ENCODE results near the gene MTX2.
"Not testable (repeated sequence)": the region's sequence is repeated elsewhere in the genome, so short reads cannot be mapped to it uniquely, and the experiment has no call there.

MTX2 gene

DNA sequence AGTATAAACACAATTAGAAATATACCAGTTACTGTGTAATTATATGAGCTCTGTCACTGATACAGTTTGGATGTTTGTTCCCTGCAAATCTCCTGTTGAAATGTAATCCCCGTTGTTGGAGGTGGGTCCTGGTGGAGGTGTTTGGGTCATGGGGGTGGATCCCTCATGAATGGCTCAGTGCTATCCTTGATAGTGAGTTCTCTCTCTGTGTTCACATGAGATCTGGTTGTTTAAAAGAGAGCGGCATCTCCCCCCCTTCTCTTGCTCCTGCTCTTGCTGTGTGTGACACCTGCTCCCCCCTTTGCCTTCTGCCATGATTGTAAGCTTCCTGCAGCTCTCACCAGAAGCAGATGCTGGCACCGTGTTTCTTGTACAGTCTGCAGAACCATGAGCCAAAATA is 24.1 kb downstream of the MTX2 start:
- DNase-seq (ENCODE audit: low read depth in 2 of 2) = no peak
- TF ChIP-seq, protein P1, sequence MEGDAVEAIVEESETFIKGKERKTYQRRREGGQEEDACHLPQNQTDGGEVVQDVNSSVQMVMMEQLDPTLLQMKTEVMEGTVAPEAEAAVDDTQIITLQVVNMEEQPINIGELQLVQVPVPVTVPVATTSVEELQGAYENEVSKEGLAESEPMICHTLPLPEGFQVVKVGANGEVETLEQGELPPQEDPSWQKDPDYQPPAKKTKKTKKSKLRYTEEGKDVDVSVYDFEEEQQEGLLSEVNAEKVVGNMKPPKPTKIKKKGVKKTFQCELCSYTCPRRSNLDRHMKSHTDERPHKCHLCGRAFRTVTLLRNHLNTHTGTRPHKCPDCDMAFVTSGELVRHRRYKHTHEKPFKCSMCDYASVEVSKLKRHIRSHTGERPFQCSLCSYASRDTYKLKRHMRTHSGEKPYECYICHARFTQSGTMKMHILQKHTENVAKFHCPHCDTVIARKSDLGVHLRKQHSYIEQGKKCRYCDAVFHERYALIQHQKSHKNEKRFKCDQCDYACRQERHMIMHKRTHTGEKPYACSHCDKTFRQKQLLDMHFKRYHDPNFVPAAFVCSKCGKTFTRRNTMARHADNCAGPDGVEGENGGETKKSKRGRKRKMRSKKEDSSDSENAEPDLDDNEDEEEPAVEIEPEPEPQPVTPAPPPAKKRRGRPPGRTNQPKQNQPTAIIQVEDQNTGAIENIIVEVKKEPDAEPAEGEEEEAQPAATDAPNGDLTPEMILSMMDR (IDR thresholded peaks at IDR 0.05; ENCODE audit: low read depth, low read length) = no peak

DNA sequence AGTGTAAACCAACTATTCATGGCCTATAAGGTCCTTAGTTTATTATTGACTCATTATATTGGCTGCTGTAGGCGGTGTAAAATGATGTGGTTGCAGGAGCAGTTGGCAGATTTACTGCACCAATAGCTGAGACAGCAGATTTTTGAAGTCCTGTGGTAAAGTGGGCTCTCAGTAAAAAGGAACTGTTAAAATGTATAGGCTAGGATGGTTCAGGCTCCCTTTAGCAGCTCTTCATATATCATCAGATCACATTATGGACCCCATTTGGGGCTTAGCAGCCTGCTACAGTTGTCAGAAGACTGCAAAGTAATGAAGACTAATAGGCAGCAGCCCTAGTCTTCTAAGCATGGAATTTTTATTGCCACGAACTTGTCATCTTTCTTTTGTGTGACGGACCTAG is 27.8 kb downstream of the MTX2 start:
- no peak for DNase-seq (ENCODE audit: low read depth in 2 of 2)
- TF ChIP-seq, protein P1 (IDR thresholded peaks at IDR 0.05; ENCODE audit: low read depth, low read length) = no peak
- H3K4me3 ChIP-seq (replicated peaks in 1 of 2; ENCODE audit: low read depth in 2 of 2, low read length in 2 of 2) = no peak overlapping the region

More for the DNA sequence above, 24.1 kb downstream of the MTX2 start:
- no peak overlapping the region for H3K4me3 ChIP-seq (replicated peaks in 1 of 2; ENCODE audit: low read depth in 2 of 2, low read length in 2 of 2)

DNA sequence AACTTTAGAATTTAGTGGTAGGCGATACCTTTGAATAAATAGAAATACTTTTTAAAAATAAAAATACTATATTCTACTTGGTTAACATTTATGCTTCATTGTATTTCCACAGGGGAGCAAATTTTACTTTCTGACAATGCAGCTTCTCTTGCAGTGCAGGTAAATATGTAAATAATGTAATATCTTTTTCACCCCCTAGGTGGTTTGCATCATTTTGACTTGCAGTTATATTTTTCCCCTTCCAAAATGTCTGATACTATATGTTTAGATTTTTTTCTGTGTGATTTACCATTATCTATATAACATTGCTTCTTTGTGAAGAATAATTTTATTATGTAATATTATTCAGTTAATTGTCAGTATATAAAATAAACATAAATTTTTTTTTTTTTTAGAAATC is 28.5 kb downstream of the MTX2 start:
- no peak for DNase-seq (ENCODE audit: low read depth in 2 of 2)
- TF ChIP-seq, protein P1 (IDR thresholded peaks at IDR 0.05; ENCODE audit: low read depth, low read length) = no peak

GRCh38 chr2:176306020-176306419 is 36.8 kb downstream of the MTX2 start:
- DNase-seq (ENCODE audit: low read depth in 2 of 2); H3K4me3 ChIP-seq (replicated peaks in 1 of 2; ENCODE audit: low read depth in 2 of 2, low read length in 2 of 2): not testable (repeated sequence)

More for the DNA sequence above, 28.5 kb downstream of the MTX2 start:
- no peak overlapping the region for H3K4me3 ChIP-seq (replicated peaks in 1 of 2; ENCODE audit: low read depth in 2 of 2, low read length in 2 of 2)

- peak in 1 of 2 donors; percentile 13 for DNase-seq (ENCODE audit: low read depth in 2 of 2)
- H3K4me3 ChIP-seq (replicated peaks in 1 of 2; ENCODE audit: low read depth in 2 of 2, low read length in 2 of 2) = no peak overlapping the region
- TF ChIP-seq, protein P1 (IDR thresholded peaks at IDR 0.05; ENCODE audit: low read depth, low read length) = no peak
Observed at GRCh38 chr2:176317199-176317598, 48.0 kb downstream of the MTX2 start.

- TF ChIP-seq, protein P1 (IDR thresholded peaks at IDR 0.05; ENCODE audit: low read depth, low read length) = no peak
- DNase-seq (ENCODE audit: low read depth in 2 of 2) = no peak
- no peak overlapping the region for H3K4me3 ChIP-seq (replicated peaks in 1 of 2; ENCODE audit: low read depth in 2 of 2, low read length in 2 of 2)
Observed at GRCh38 chr2:176317623-176318065, 48.4 kb downstream of the MTX2 start.

DNA sequence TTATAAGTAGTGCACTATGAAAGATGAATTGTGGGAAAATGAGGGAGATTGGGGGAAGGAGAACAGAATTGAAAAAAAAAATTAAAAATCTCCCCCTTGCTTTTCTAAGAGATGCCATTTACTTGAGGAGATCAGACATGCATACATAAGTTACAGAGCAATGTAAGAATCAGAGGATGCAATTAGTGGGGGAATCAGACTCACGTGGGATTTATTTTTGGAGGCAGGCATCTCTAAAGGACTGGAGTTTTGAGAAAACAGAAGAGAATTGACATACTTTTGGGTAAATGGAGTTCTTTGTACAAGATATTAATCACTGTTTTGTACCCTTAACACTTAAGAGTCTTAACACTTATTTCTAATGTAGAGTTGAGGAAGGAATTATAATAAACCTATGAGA is 52.7 kb downstream of the MTX2 start:
- no peak for DNase-seq (ENCODE audit: low read depth in 2 of 2)
- TF ChIP-seq, protein P1 (IDR thresholded peaks at IDR 0.05; ENCODE audit: low read depth, low read length) = no peak
- no peak overlapping the region for H3K4me3 ChIP-seq (replicated peaks in 1 of 2; ENCODE audit: low read depth in 2 of 2, low read length in 2 of 2)

All from cardiac fibroblast (primary cell).